Measurements from ENCODE around the gene GRIA1.

GRIA1 gene

GRCh38 chr5:153809166-153809565 lies 318.7 kb downstream of the GRIA1 start:
- TF ChIP-seq EGR1 (IDR thresholded peaks at IDR 0.05) (no peak), CREB1 (IDR thresholded peaks at IDR 0.05; ENCODE audit: low read depth) (no peak), FOXM1 (IDR thresholded peaks at IDR 0.05; ENCODE audit: borderline replicate concordance, low read depth) (no peak), NFIC (IDR thresholded peaks at IDR 0.05) (no peak), YY1 (IDR thresholded peaks at IDR 0.05; ENCODE audit: low read depth) (no peak), RAD21 (IDR thresholded peaks at IDR 0.05; ENCODE audit: low read depth) (no peak), TEAD4 (IDR thresholded peaks at IDR 0.05) (no peak), ZBTB7A (IDR thresholded peaks at IDR 0.05; ENCODE audit: low read depth) (no peak), TAF1 (IDR thresholded peaks at IDR 0.05; ENCODE audit: low read depth) (no peak), CEBPB (IDR thresholded peaks at IDR 0.05) (no peak), EP300 (IDR thresholded peaks at IDR 0.05; ENCODE audit: borderline replicate concordance) (no peak)
- TF ChIP-seq, protein P1, sequence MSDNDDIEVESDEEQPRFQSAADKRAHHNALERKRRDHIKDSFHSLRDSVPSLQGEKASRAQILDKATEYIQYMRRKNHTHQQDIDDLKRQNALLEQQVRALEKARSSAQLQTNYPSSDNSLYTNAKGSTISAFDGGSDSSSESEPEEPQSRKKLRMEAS (IDR thresholded peaks at IDR 0.05) = no peak

- no peak for TF ChIP-seq NFIC (IDR thresholded peaks at IDR 0.05)
- no peak for TF ChIP-seq EP300 (IDR thresholded peaks at IDR 0.05; ENCODE audit: borderline replicate concordance)
- TF ChIP-seq CEBPB (IDR thresholded peaks at IDR 0.05) = no peak
- no peak for TF ChIP-seq ZBTB7A (IDR thresholded peaks at IDR 0.05; ENCODE audit: low read depth)
- TF ChIP-seq TEAD4 (IDR thresholded peaks at IDR 0.05) = no peak
- no peak for TF ChIP-seq TCF12 (IDR thresholded peaks at IDR 0.05; ENCODE audit: low read depth)
- TF ChIP-seq CREB1 (IDR thresholded peaks at IDR 0.05; ENCODE audit: low read depth) = no peak
- TF ChIP-seq RAD21 (IDR thresholded peaks at IDR 0.05; ENCODE audit: low read depth) = no peak
These were observed 323.4 kb downstream of the GRIA1 start for GRCh38 chr5:153813901-153814300.

GRCh38 chr5:153816870-153817269 lies 326.4 kb downstream of the GRIA1 start:
- TF ChIP-seq EGR1 (IDR thresholded peaks at IDR 0.05) (no peak), RAD21 (IDR thresholded peaks at IDR 0.05; ENCODE audit: low read depth) (no peak), REST (IDR thresholded peaks at IDR 0.05; ENCODE audit: low read depth) (no peak), CREB1 (IDR thresholded peaks at IDR 0.05; ENCODE audit: low read depth) (no peak), EP300 (IDR thresholded peaks at IDR 0.05; ENCODE audit: borderline replicate concordance) (no peak), TEAD4 (IDR thresholded peaks at IDR 0.05) (no peak), TCF12 (IDR thresholded peaks at IDR 0.05; ENCODE audit: low read depth) (no peak), ZBTB7A (IDR thresholded peaks at IDR 0.05; ENCODE audit: low read depth) (no peak)
- TF ChIP-seq, protein P2, sequence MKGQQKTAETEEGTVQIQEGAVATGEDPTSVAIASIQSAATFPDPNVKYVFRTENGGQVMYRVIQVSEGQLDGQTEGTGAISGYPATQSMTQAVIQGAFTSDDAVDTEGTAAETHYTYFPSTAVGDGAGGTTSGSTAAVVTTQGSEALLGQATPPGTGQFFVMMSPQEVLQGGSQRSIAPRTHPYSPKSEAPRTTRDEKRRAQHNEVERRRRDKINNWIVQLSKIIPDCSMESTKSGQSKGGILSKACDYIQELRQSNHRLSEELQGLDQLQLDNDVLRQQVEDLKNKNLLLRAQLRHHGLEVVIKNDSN (IDR thresholded peaks at IDR 0.05) = no peak
- TF ChIP-seq, protein P1 (IDR thresholded peaks at IDR 0.05) = no peak

- TF ChIP-seq NFIC (IDR thresholded peaks at IDR 0.05) (no peak), EGR1 (IDR thresholded peaks at IDR 0.05) (no peak), TEAD4 (IDR thresholded peaks at IDR 0.05) (no peak), REST (IDR thresholded peaks at IDR 0.05; ENCODE audit: low read depth) (no peak), ZBTB7A (IDR thresholded peaks at IDR 0.05; ENCODE audit: low read depth) (no peak), YY1 (IDR thresholded peaks at IDR 0.05; ENCODE audit: low read depth) (no peak), TCF12 (IDR thresholded peaks at IDR 0.05; ENCODE audit: low read depth) (no peak), CEBPB (IDR thresholded peaks at IDR 0.05) (no peak), TAF1 (IDR thresholded peaks at IDR 0.05; ENCODE audit: low read depth) (no peak), CREB1 (IDR thresholded peaks at IDR 0.05; ENCODE audit: low read depth) (no peak), EP300 (IDR thresholded peaks at IDR 0.05; ENCODE audit: borderline replicate concordance) (no peak), RAD21 (IDR thresholded peaks at IDR 0.05; ENCODE audit: low read depth) (no peak), FOXM1 (IDR thresholded peaks at IDR 0.05; ENCODE audit: borderline replicate concordance, low read depth) (no peak)
- TF ChIP-seq, protein P2 (IDR thresholded peaks at IDR 0.05) = no peak
- TF ChIP-seq, protein P1 (IDR thresholded peaks at IDR 0.05) = no peak
These were observed 328.2 kb downstream of the GRIA1 start for GRCh38 chr5:153818626-153819025.

DNA sequence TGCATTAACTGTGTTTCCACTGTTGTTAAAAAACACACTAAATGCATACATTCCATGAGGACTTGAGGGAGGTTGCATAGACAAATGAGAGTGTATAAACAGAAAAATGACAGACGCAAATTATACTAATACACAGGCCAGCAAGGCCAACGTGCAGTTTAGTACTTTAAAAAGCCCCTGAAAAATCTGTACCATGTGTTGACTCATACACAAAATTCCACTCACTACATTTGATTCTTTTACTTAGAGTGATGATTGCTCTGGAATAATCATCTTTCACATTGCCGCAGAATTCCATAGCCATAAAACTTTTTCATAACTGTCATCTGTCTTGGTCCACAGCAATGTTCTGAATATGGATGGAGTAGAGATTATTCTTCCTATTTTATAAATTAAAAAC lies 332.6 kb downstream of the GRIA1 start:
- TF ChIP-seq REST (IDR thresholded peaks at IDR 0.05; ENCODE audit: low read depth) (no peak), NFIC (IDR thresholded peaks at IDR 0.05) (no peak), EP300 (IDR thresholded peaks at IDR 0.05; ENCODE audit: borderline replicate concordance) (no peak), EGR1 (IDR thresholded peaks at IDR 0.05) (no peak), CREB1 (IDR thresholded peaks at IDR 0.05; ENCODE audit: low read depth) (no peak), TAF1 (IDR thresholded peaks at IDR 0.05; ENCODE audit: low read depth) (no peak), ZBTB7A (IDR thresholded peaks at IDR 0.05; ENCODE audit: low read depth) (no peak), TCF12 (IDR thresholded peaks at IDR 0.05; ENCODE audit: low read depth) (no peak), CEBPB (IDR thresholded peaks at IDR 0.05) (no peak), RAD21 (IDR thresholded peaks at IDR 0.05; ENCODE audit: low read depth) (no peak), YY1 (IDR thresholded peaks at IDR 0.05; ENCODE audit: low read depth) (no peak), TEAD4 (IDR thresholded peaks at IDR 0.05) (no peak), FOXM1 (IDR thresholded peaks at IDR 0.05; ENCODE audit: borderline replicate concordance, low read depth) (no peak)
- TF ChIP-seq, protein P2 (IDR thresholded peaks at IDR 0.05) = no peak
- TF ChIP-seq, protein P1 (IDR thresholded peaks at IDR 0.05) = no peak
